Stomach (tissue), 4 donors: ENCODE measurements around the gene NTN1.

ENCODE experiments used
- EP300 ChIP-seq: sonication (generic); formaldehyde crosslinking; IDR thresholded peaks from one replicate; pipeline ENCODE4 v1.6.1; 2017; ENCODE audit warnings: antibody characterized with exemption
- POLR2A ChIP-seq, 4 donors: fragments of 450-650 bp; IDR thresholded peaks; one replicate each; pipeline ENCODE4 v1.6.1; 2016; ENCODE audit warnings: antibody characterized with exemption in 4 of 4, control low read depth in 2 of 4, mild to moderate bottlenecking in 1 of 4, moderate library complexity in 1 of 4
- POLR2AphosphoS5 ChIP-seq, 3 donors: sonication (generic); formaldehyde crosslinking; IDR thresholded peaks; one replicate each; pipeline ENCODE4 v1.6.1; 2016; ENCODE audit warnings: antibody characterized with exemption in 3 of 3
- TF ChIP-seq, protein P1 (sequence below), 7 experiments: fragments of 450-650 bp in 4 of 7; fragments of 200-600 bp in 3 of 7; sonication (generic) in 3 of 7; IDR thresholded peaks; one replicate each; pipeline ENCODE4 v1.5.1; 2016 to 2019; ENCODE audit warnings: antibody characterized with exemption in 7 of 7, control low read depth in 2 of 7, mild to moderate bottlenecking in 1 of 7

DNA sequence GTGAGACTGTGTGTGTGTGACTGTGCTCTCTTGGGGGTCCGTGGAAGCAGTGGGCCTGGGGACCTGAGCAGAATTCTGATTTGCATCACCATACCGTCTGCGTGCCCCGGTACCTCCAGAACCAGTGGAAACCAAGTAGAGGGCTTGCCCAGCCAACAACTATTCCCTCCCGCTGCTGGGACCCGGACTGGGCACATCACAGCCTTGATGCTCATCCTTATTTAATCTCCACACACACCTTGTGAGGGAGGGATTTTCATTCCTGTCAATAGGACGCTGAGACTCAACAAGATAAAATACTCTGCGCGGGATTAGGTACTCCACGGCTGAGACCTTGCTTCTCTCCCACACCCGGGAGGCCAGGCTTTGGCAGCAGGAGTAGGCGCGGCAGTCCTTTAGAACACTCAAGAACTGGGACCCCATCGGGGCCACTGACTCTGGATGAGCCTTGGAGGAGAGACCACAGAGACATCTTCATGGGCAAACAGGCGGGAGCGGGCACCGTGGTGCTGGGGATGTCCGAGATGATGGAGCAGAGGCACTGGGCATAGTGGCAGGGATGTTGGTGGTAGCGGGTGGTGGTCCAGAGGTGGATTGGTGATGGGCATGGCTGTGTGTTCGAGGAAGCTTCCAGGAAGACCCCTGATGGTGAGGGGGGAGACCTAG lies 208.0 kb downstream of the NTN1 start:
- TF ChIP-seq POLR2A (IDR thresholded peaks at IDR 0.05) (no peak), EP300 (no peak), POLR2AphosphoS5 (IDR thresholded peaks at IDR 0.05) (no peak)
- TF ChIP-seq, protein P1, sequence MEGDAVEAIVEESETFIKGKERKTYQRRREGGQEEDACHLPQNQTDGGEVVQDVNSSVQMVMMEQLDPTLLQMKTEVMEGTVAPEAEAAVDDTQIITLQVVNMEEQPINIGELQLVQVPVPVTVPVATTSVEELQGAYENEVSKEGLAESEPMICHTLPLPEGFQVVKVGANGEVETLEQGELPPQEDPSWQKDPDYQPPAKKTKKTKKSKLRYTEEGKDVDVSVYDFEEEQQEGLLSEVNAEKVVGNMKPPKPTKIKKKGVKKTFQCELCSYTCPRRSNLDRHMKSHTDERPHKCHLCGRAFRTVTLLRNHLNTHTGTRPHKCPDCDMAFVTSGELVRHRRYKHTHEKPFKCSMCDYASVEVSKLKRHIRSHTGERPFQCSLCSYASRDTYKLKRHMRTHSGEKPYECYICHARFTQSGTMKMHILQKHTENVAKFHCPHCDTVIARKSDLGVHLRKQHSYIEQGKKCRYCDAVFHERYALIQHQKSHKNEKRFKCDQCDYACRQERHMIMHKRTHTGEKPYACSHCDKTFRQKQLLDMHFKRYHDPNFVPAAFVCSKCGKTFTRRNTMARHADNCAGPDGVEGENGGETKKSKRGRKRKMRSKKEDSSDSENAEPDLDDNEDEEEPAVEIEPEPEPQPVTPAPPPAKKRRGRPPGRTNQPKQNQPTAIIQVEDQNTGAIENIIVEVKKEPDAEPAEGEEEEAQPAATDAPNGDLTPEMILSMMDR (IDR thresholded peaks at IDR 0.05): no peak
